NCI-H446 treated with DMSO at 0.1 percent for 48 hours (cell line): ENCODE data around the gene ENPP6.
"Not testable (repeated sequence)": the region's sequence is repeated elsewhere in the genome, so short reads cannot be mapped to it uniquely, and the experiment has no call there.

Experiments used
- DNase-seq: peaks from one replicate; lab custom pipeline; 2025; lab: John Stamatoyannopoulos, UW

ENPP6 gene

DNA sequence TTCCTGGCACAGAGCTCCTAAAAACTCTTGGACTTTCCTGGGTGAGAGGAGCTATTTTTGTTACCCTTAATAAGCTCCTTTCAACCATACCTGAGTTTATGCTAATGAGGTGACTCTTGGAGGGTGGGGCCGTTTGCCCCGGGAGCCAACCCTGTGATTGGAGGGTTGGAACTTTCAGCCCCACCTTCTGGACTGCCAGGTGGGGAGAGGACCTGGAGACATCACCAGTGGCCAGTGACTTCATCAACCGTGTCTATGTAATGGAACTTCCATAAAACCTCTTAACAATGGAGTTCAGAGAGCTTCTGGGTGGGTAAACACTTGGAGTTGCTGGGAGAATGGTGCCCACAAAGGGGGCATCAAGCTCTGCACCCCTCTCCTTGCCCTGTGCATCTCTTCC, 17.9 kb upstream of the ENPP6 start:
- DNase-seq, result no peak

DNA sequence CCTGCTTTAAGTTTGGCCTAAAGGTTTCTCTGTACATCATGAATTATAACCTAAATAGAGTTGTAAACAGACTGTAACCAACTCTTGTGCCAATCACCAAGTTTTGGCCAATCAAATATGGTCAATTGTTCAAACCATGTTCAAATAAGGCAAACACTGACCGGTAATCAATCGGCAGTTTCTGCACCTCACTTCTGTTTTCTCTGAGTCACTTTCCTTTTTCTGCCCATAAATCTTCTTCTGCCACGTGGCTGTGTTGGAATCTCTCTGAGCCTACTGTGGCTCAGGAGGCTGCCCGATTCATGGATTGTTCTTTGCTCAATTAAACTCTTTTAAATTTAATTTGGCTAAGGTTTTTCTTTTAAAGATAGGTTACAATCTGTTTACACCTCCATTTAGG, 16.5 kb upstream of the ENPP6 start:
- DNase-seq, result no peak

DNA sequence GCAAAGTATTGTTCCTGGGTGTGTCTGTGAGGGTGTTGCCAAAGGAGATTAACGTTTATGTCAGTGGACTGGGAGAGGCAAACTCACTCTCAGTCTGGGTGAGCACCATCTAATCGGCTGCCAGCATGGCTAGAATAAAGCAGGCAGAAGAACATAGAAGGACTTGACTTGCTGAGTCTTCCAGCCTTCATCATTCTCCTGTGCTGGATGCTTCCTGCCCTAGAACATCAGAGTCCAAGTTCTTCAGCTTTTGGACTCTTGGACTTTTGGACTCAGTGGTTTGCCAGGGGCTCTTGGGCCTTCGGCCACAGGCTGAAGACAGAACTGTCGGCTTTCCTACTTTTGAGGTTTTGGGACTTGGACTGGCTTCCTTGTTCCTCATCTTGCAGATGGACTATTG, 15.3 kb upstream of the ENPP6 start:
- no peak for DNase-seq

- no peak for DNase-seq
Measured at GRCh38 chr4:184232202-184232601, 14.5 kb upstream of the ENPP6 start.

- DNase-seq, result no peak
Measured at GRCh38 chr4:184231573-184231972, 13.9 kb upstream of the ENPP6 start.

DNA sequence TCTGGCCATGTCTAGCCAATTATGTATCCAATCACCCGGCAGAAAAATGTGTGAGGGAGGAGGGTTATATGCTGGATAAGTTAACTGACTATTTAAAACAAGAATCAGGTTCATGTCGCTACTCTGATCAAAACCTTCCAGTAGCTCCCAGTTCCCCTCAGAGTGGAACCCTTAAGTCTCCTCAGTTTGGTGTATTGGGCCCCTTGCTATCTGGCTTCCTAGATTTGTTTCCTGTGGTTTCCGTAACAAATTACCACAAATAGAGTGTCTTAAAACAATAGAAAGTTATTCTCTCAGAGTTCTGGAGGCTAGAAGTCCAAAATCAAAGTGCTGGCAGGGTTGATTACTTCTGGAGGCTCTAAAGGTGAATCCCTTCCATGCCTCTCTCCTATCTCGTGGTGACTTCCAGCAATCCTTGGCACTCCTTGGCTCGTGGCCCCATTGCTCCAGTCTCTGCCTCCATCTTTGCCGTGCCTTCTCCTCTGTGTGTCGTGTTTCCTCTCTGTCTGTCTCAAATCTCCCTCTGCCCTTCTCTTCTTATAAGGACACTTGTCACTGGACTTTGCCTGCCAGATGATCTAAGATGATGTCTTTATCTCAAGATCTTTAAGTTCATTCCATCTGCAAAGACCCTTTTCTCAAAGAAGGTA, 10.5 kb upstream of the ENPP6 start:
- DNase-seq, result no peak

DNA sequence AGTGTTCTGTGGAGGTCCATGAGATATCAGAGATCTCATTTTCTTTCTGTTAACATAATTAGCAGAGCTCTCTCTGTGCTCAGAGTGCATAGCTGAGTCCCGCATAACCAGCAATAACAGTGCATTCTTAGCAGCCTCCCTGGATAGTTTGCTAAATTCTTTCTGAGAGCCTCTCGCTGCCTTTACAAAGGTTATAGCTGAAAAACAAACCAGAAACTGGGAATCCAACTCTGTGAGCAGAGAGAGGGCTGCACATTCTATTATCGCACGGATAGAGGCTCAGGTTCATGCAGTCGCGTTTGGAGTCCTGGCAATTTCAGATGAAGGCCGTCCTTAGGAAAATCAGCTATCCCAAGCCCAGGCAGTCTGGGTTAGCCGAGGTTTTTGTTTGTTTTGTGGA, 1.2 kb downstream of the ENPP6 start:
- DNase-seq, result no peak

DNA sequence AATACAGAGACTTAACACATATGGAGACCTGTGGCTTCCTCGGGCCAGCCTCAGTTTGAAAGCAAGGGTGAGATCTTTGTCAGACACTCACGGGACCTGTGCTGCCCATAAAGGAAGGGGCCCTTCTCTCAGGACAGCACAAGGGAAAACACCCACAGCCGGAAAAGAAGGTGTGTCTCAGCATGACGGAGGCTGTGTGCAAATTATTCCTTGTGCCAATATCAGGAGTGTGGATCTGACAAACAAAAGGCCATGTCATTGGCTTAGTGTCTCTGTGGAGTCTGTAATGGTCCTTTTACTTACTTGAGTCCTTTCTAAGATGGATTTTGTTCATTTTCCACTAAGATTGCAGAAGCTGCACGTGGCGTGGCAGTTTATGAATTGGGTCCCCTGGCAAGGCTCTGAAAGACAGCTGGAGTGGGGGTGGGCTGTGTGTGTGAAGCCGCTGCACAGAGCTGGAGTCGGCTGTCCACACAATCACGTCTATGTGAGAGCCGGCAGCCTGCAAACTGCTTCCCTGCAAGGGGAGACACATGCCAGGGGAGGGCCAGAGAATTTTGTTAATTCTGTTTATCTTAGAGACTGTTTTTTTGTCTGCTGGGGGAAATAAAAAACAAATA, 1.9 kb downstream of the ENPP6 start:
- DNase-seq, result no peak

GRCh38 chr4:184214931-184215330, 2.7 kb downstream of the ENPP6 start:
- DNase-seq, result no peak

DNA sequence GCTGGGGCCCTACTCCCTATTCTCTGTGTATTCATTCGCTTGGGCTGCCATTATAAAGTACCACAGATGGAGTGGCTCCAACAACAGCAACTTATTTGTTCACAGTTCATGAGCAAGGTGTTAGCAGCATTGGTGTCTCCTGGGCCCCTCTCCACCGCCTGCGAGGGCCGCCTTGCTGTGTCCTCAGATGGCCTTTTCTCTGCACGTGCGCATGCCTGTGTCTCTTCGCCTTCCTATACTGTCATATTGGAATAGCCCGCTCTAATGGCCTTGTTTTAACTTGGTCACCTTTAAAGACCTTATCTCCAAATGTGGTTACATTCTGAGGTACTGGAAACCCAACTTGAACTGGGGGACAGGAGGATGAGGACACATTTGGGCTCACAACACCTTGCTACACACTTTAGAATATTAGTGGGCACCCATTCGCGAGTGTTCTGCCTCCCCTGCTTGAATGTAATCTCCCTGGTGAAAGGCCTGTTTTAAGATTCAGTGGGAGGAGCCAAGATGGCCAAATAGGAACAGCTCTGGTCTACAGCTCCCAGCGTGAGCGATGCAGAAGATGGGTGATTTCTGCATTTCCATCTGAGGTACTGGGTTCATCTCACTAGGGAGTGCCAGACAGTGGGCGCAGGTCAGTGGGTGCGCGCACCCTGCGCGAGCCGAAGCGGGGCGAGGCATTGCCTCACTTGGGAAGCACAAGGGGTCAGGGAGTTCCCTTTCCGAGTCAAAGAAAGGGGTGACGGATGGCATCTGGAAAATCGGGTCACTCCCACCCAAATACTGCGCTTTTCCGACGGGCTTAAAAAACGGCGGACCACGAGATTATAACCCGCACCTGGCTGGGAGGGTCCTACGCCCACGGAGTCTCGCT, 9.7 kb downstream of the ENPP6 start:
- not testable (repeated sequence) for DNase-seq

- no peak for DNase-seq
Measured at GRCh38 chr4:184205243-184205642, 12.4 kb downstream of the ENPP6 start.

DNA sequence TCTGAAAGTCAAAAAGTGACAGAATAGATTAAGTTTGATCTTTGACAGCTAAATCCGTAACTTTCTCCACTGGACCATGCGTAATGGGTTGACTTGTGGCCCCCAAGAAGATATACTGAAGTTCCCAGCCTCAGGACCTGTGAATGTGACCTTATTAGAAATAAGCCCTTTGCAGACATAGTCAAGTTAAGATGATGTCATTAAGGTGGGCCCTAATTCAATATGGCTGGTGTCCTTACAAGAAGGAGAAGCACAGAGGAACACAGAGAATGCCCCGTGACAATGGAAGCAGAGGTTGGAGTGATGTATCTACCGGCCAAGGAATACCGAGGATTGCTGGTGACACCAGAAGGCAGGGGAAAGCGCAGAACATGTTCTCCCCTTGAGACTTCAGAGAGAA, 14.4 kb downstream of the ENPP6 start:
- DNase-seq, result no peak

DNA sequence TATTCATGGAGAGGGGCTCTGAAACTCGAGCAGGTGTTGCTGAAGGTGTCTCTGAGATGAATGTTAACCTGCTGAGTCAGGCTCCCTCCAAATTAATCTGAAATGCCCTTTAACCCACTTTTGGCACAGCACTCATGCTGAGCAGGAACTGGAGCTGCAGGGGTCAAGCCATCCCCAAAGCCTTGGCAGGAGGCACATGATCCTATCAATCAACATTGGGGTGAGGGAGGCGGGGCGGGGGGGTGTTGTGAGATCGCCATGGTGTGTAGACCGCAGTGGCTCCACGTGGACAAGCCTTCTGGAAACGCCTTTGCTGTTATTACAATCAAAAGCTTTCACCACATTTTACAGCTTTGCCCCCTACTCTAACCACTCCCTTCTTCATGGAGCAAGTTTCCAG, 16.5 kb downstream of the ENPP6 start:
- no peak for DNase-seq

DNA sequence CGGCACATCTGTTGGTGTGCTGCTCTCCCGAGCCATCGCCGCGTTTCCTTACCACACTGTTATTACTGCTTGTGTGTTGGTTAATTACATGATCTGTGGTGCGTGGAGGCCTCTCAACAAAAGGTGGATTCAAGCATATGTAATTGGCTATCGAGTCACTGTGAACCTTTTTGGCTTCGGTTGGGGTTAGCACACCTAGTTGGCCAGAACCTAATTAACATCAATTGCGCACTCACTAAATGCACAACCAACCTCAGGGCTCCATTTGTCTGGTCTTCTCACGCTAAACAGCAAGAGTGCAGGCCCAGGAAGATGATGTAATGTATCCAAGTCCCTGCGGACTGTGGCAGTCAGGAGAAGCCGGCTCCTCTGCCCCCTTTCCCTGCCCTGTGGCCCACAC, 17.4 kb downstream of the ENPP6 start:
- DNase-seq, result no peak

GRCh38 chr4:184199780-184200179, 17.9 kb downstream of the ENPP6 start:
- DNase-seq, result no peak

DNA sequence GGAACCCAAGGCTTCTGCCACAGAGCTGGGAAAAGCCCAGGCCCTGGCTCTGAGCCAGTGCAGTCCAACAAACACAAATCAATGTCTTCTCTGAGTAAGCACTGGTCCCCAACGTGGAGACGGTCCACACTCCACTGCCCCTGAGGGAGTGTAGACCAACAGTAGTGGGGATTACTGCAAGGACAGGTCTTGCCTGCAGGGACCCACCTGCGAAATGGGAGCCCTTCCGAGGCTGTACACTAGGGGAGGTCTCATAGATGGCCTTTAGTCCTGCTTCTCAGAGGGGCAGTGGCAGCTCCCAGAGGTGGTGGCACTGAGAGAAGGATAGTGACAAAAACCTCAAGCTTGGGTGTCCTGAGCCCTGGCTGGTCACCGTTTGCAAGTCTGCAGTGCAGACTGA, 19.5 kb downstream of the ENPP6 start:
- no peak for DNase-seq

- no peak for DNase-seq
Measured at GRCh38 chr4:184197536-184198082, 20.1 kb downstream of the ENPP6 start.

DNA sequence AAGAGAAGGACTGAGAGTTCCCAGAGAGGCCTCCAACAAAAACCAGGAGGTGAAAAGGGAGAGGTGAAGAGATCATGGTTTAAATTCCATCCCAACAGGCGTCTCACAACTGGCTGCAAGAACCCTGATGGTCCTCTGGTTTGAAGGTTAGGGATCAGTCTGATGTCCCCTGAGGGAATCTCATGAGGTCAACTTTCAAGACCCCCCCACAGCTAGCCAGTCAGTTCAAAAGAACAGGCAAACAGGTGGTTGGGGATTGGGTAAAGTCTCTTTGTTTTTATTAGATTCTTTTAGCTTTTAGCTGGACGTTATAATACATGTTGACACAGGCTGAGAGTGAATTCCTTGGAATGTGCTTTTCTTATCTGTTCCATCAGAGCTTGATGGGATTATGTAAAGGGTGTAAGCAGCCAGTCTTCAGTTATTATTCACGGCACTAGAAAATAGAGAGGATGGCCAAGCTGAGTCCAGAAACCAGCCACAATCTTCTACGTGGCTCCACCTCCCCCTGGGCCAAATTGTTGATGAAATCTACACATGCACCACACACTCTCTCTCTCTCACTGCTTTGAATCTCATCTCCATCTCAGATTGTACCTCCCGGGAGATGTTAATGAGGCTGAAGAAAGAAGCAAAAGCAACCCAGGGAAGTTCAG, 20.8 kb downstream of the ENPP6 start:
- DNase-seq, result no peak

- no peak for DNase-seq
Measured at GRCh38 chr4:184193556-184194525, 23.8 kb downstream of the ENPP6 start.

DNA sequence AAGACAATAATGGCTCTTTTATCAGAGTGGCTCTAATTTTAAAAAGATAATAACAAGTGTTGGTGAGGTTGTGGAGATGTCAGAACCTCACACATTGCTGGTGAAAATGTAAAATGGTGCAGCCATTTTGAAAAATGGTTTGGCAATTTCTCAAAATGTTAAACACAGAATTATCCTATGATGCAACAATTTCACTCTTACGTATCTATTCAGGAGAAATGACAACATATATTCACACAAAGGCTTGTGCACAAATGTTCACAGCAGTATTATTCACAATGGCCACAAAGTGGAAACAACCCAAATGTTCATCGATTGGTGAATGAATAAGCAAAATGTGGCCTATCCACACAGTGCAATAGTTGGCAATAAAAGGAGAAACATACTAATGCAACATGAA, 24.7 kb downstream of the ENPP6 start:
- DNase-seq, result no peak

- DNase-seq, result no peak
Measured at GRCh38 chr4:184191267-184191666, 26.4 kb downstream of the ENPP6 start.
